ENCODE data around the gene DCAF16. TPM values are rescaled to one million over a fixed set of nuclear protein-coding genes. Genes with fewer than 3 reads are reported as not detected.

DCAF16 gene
- total and polyA plus RNA-seq, 2 donors (not counting 1 experiment from before 2014, with no cell fraction given) = 18.2 to 68.1 TPM

- POLR2A ChIA-PET = no interaction called here
- intact Hi-C loops (cut with micrococcal nuclease) = no loop called here
- H3K27me3 ChIP-seq (replicated peaks in 1 of 4; ENCODE audit: control extremely low read depth in 1 of 4, control insufficient read depth in 3 of 4, insufficient read depth in 4 of 4, low read length in 3 of 4) = peaks cover 0 to 25% (median 18%) of the 10 kb centered on the region in 4 experiments
- H3K36me3 ChIP-seq (replicated peaks in 1 of 2; ENCODE audit: control extremely low read depth in 1 of 2, control insufficient read depth in 1 of 2, extremely low read depth in 1 of 2, insufficient read depth in 2 of 2, low read length in 1 of 2) = no peaks in the 10 kb centered on the region
- H3K4me2 ChIP-seq (replicated peaks; ENCODE audit: low read depth, low read length, poor library complexity, severe bottlenecking) = peak overlapping the region; percentile 46
- peaks cover 23% of the 10 kb centered on the region for H3K27me3 Mint-ChIP-seq
- H3K27ac Mint-ChIP-seq = no peak overlapping the region
- H3K4me1 ChIP-seq (ENCODE audit: control insufficient read depth in 2 of 2, insufficient read depth in 2 of 2, low read length in 2 of 2) = peaks cover 12 to 18% of the 10 kb centered on the region in 2 donors
- H3K9ac ChIP-seq (ENCODE audit: low read length) = no peak overlapping the region
- H3K79me2 ChIP-seq (ENCODE audit: control insufficient read depth, insufficient read depth, low read length) = no peaks in the 10 kb centered on the region
- H3K9me3 ChIP-seq (ENCODE audit: control extremely low read depth in 1 of 3, control insufficient read depth in 2 of 3, insufficient read depth in 1 of 3, low read length in 2 of 3) = peaks cover 0 to 5% (median 0%) of the 10 kb centered on the region in 3 donors
- WGBS (ENCODE audit: insufficient coverage) = 11% methylated on average over 26 of the region's 31 CpGs
- TF ChIP-seq EZH2 (IDR thresholded peaks at IDR 0.05; ENCODE audit: borderline replicate concordance, insufficient read depth, low read depth, low read length, poor library complexity, severe bottlenecking) (no peak), CTCF (IDR thresholded peaks at IDR 0.05) (no peak)
- no peaks in the 10 kb centered on the region for H3K9me3 Mint-ChIP-seq (ENCODE audit: insufficient read depth)
- no peak for DNase-seq
- peaks cover 12% of the 10 kb centered on the region for H3K4me1 Mint-ChIP-seq
- CTCF ChIA-PET = no interaction called here
- H3K4me3 Mint-ChIP-seq = peak overlapping the region; percentile 16
- no peaks in the 10 kb centered on the region for H4K20me1 ChIP-seq (ENCODE audit: control insufficient read depth, insufficient read depth, low read length, poor library complexity, severe bottlenecking)
- ATAC-seq (ENCODE audit: low read depth) = no peak
- no peak overlapping the region for H3K27ac ChIP-seq (ENCODE audit: low read length in 2 of 2)
- no peak overlapping the region for H3K4me3 ChIP-seq (ENCODE audit: control extremely low read depth in 1 of 5, extremely low read depth in 1 of 5, insufficient read depth in 1 of 5, low read depth in 2 of 5, low read length in 4 of 5)
- no peak overlapping the region for H2AFZ ChIP-seq (ENCODE audit: insufficient read depth, low read depth, low read length, poor library complexity, severe bottlenecking)
Observed at GRCh38 chr4:17780501-17781299, 29.9 kb downstream of the DCAF16 start.

- peaks cover 0 to 25% (median 18%) of the 10 kb centered on the region in 4 experiments for H3K27me3 ChIP-seq (replicated peaks in 1 of 4; ENCODE audit: control extremely low read depth in 1 of 4, control insufficient read depth in 3 of 4, insufficient read depth in 4 of 4, low read length in 3 of 4)
- no peak overlapping the region for H3K27ac Mint-ChIP-seq
- no peak overlapping the region for H3K4me2 ChIP-seq (replicated peaks; ENCODE audit: low read depth, low read length, poor library complexity, severe bottlenecking)
- no peak for ATAC-seq (ENCODE audit: low read depth)
- H3K9ac ChIP-seq (ENCODE audit: low read length) = no peak overlapping the region
- no peak overlapping the region for H3K4me3 Mint-ChIP-seq
- H4K20me1 ChIP-seq (ENCODE audit: control insufficient read depth, insufficient read depth, low read length, poor library complexity, severe bottlenecking) = no peaks in the 10 kb centered on the region
- peaks cover 12 to 18% of the 10 kb centered on the region in 2 donors for H3K4me1 ChIP-seq (ENCODE audit: control insufficient read depth in 2 of 2, insufficient read depth in 2 of 2, low read length in 2 of 2)
- ChIA-PET POLR2A (no interaction called here), CTCF (interaction anchor here (0.7 kb wide), 1 partner anchor 436 kb away, joined by 3 read pairs; no protein-coding TSS in a partner anchor)
- no peak overlapping the region for H3K4me3 ChIP-seq (ENCODE audit: control extremely low read depth in 1 of 5, extremely low read depth in 1 of 5, insufficient read depth in 1 of 5, low read depth in 2 of 5, low read length in 4 of 5)
- intact Hi-C loops (cut with micrococcal nuclease) = no loop called here
- H3K79me2 ChIP-seq (ENCODE audit: control insufficient read depth, insufficient read depth, low read length) = no peaks in the 10 kb centered on the region
- H3K27ac ChIP-seq (ENCODE audit: low read length in 2 of 2) = no peak overlapping the region
- peaks cover 23% of the 10 kb centered on the region for H3K27me3 Mint-ChIP-seq
- 100% methylated on average over 1 of the region's 3 CpGs for WGBS (ENCODE audit: insufficient coverage)
- peaks cover 12% of the 10 kb centered on the region for H3K4me1 Mint-ChIP-seq
- H2AFZ ChIP-seq (ENCODE audit: insufficient read depth, low read depth, low read length, poor library complexity, severe bottlenecking) = no peak overlapping the region
- H3K9me3 Mint-ChIP-seq (ENCODE audit: insufficient read depth) = no peaks in the 10 kb centered on the region
- no peak for DNase-seq
- H3K9me3 ChIP-seq (ENCODE audit: control extremely low read depth in 1 of 3, control insufficient read depth in 2 of 3, insufficient read depth in 1 of 3, low read length in 2 of 3) = peaks cover 0 to 5% (median 0%) of the 10 kb centered on the region in 3 donors
- TF ChIP-seq CTCF (IDR thresholded peaks at IDR 0.05) = no peak
- TF ChIP-seq EZH2 (IDR thresholded peaks at IDR 0.05; ENCODE audit: borderline replicate concordance, insufficient read depth, low read depth, low read length, poor library complexity, severe bottlenecking) = no peak
- no peaks in the 10 kb centered on the region for H3K36me3 ChIP-seq (replicated peaks in 1 of 2; ENCODE audit: control extremely low read depth in 1 of 2, control insufficient read depth in 1 of 2, extremely low read depth in 1 of 2, insufficient read depth in 2 of 2, low read length in 1 of 2)
Observed at GRCh38 chr4:17778431-17778830, 32.1 kb downstream of the DCAF16 start.
